ENCODE results near the gene SBK1. TPM values are rescaled to one million over a fixed set of nuclear protein-coding genes. Genes with fewer than 3 reads are reported as not detected.
A peak's percentile ranks its signal among the peaks of the same experiment; 100 is the strongest.

The SBK1 gene
- total RNA-seq, 1 donor from 2014 or later = 2.4 TPM

- no peak overlapping the region for H3K27ac ChIP-seq
- ATAC-seq (no peak), DNase-seq (peak; percentile 6)
- no peaks in the 10 kb centered on the region for H3K4me1 ChIP-seq
- TF ChIP-seq CTCF (IDR thresholded peaks at IDR 0.05) = no peak
- intact Hi-C loops (cut with DNase I) = no loop called here
- no peak overlapping the region for H3K4me3 ChIP-seq
- H3K9me3 ChIP-seq = no peaks in the 10 kb centered on the region
- H3K27me3 ChIP-seq (ENCODE audit: low read depth) = no peaks in the 10 kb centered on the region
- H3K36me3 ChIP-seq = no peaks in the 10 kb centered on the region
Observed at GRCh38 chr16:28312327-28312726, 20.0 kb downstream of the SBK1 start.

- Histone ChIP-seq H3K27me3 (ENCODE audit: low read depth) (no peaks in the 10 kb centered on the region), H3K4me1 (no peaks in the 10 kb centered on the region), H3K9me3 (no peaks in the 10 kb centered on the region), H3K27ac (no peak overlapping the region), H3K4me3 (no peak overlapping the region), H3K36me3 (no peaks in the 10 kb centered on the region)
- peak; percentile 20 for DNase-seq
- no peak for ATAC-seq
- intact Hi-C loops (cut with DNase I) = no loop called here
- TF ChIP-seq CTCF (IDR thresholded peaks at IDR 0.05) = no peak
Observed at GRCh38 chr16:28313587-28313986, 21.3 kb downstream of the SBK1 start.

- no peaks in the 10 kb centered on the region for H3K4me1 ChIP-seq
- TF ChIP-seq CTCF (IDR thresholded peaks at IDR 0.05) = no peak
- H3K27ac ChIP-seq = no peak overlapping the region
- intact Hi-C loops (cut with DNase I) = no loop called here
- no peaks in the 10 kb centered on the region for H3K27me3 ChIP-seq (ENCODE audit: low read depth)
- no peak for ATAC-seq
- H3K36me3 ChIP-seq = no peaks in the 10 kb centered on the region
- H3K4me3 ChIP-seq = no peak overlapping the region
- peak; percentile 11 for DNase-seq
- no peaks in the 10 kb centered on the region for H3K9me3 ChIP-seq
Observed at GRCh38 chr16:28316054-28316453, 23.7 kb downstream of the SBK1 start.

- no peak overlapping the region for H3K4me3 ChIP-seq
- H3K27ac ChIP-seq = no peak overlapping the region
- DNase-seq = peak; percentile 72
- intact Hi-C loops (cut with DNase I) = no loop called here
- no peaks in the 10 kb centered on the region for H3K4me1 ChIP-seq
- no peaks in the 10 kb centered on the region for H3K27me3 ChIP-seq (ENCODE audit: low read depth)
- no peaks in the 10 kb centered on the region for H3K9me3 ChIP-seq
- ATAC-seq = peak; percentile 72 to 77
- H3K36me3 ChIP-seq = no peaks in the 10 kb centered on the region
- TF ChIP-seq CTCF (IDR thresholded peaks at IDR 0.05) = peak; percentile 88
Observed at GRCh38 chr16:28317040-28317880, 24.9 kb downstream of the SBK1 start.

- Histone ChIP-seq H3K4me1 (no peaks in the 10 kb centered on the region), H3K9me3 (no peaks in the 10 kb centered on the region), H3K27ac (no peak overlapping the region), H3K27me3 (ENCODE audit: low read depth) (no peaks in the 10 kb centered on the region), H3K36me3 (no peaks in the 10 kb centered on the region), H3K4me3 (no peak overlapping the region)
- TF ChIP-seq CTCF (IDR thresholded peaks at IDR 0.05) = no peak
- intact Hi-C loops (cut with DNase I) = no loop called here
- DNase-seq (peak; percentile 10), ATAC-seq (no peak)
Observed at GRCh38 chr16:28318042-28318744, 25.9 kb downstream of the SBK1 start.

All from lower lobe of right lung (tissue), 2 donors.